HepG2 (cell line): Measurements from ENCODE around the gene CUL7. TPM values are rescaled to one million over a fixed set of nuclear protein-coding genes. Genes with fewer than 3 reads are reported as not detected.

Experiments
- BCL3 ChIP-seq: sonication (generic); formaldehyde crosslinking; IDR thresholded peaks from 2 replicates; pipeline ENCODE4 v1.5.1; 2020; ENCODE audit warnings: mild to moderate bottlenecking, missing genetic modification reagents, moderate library complexity
- EP300 ChIP-seq, 3 experiments: sonication (generic) in 1 of 3; formaldehyde crosslinking in 1 of 3; IDR thresholded peaks; 2 replicates each; pipeline versions ENCODE4 v1.5.1 to v1.6.1; 2011 to 2020; ENCODE audit warnings: low read depth in 2 of 3, low read length in 2 of 3, borderline replicate concordance in 1 of 3, improper control_type of control experiment in 1 of 3, mild to moderate bottlenecking in 1 of 3, missing genetic modification reagents in 1 of 3, moderate library complexity in 1 of 3
- FOSL2 ChIP-seq: sonication (generic); formaldehyde crosslinking; IDR thresholded peaks from 2 replicates; pipeline ENCODE4 v1.4.0; 2020; ENCODE audit warnings: missing genetic modification reagents
- GZF1 ChIP-seq: sonication (generic); formaldehyde crosslinking; IDR thresholded peaks from 2 replicates; pipeline ENCODE4 v1.5.1; 2020; ENCODE audit warnings: mild to moderate bottlenecking, missing genetic modification reagents
- LCORL ChIP-seq, 2 experiments: fragments of 450-650 bp in 1 of 2; sonication (generic) in 1 of 2; formaldehyde crosslinking in 1 of 2; IDR thresholded peaks; 2 replicates each; pipeline versions ENCODE4 v1.5.0 to v1.6.1; 2017 to 2020; ENCODE audit warnings: antibody characterized with exemption in 1 of 2, missing genetic modification reagents in 1 of 2
- RBM39 ChIP-seq: fragments of 200-400 bp; formaldehyde crosslinking; IDR thresholded peaks from one replicate; pipeline ENCODE4 v1.6.1; 2018; ENCODE audit warnings: antibody characterized with exemption, mild to moderate bottlenecking, low read depth, low read length; ENCODE audit not compliant: poor library complexity, severe bottlenecking
- RERE ChIP-seq: IDR thresholded peaks from 2 replicates; pipeline ENCODE4 v1.6.1; 2016; ENCODE audit warnings: low read depth, missing genetic modification reagents, missing compliant biosample characterization
- RXRA ChIP-seq: sonication (generic); formaldehyde crosslinking; IDR thresholded peaks from 2 replicates; pipeline ENCODE4 v1.5.1; 2020; ENCODE audit warnings: missing genetic modification reagents
- polyA plus RNA-seq, 8 experiments: library from polyadenylated mRNA; depleted of rRNA in 3 of 8; stranded (reverse) in 7 of 8; unstranded in 1 of 8; fragments of >200 nt; fragmentation: Illumina TruSeq in 4 of 8; extraction: Trizol in 4 of 8; gene quantifications; 2 replicates each; pipeline versions ENCODE4 v1.2.1 to v1.2.3, GENCODE V29; 2011 to 2016; ENCODE audit warnings: low read depth in 4 of 8, missing spikeins in 1 of 8, mixed read lengths in 1 of 8; ENCODE audit not compliant: insufficient read depth in 1 of 8
- total RNA-seq, 5 experiments: library from RNA; depleted of rRNA; stranded (reverse); fragments of >200 nt; fragmentation: Illumina TruSeq; extraction: Trizol; gene quantifications; 2 replicates each; pipeline ENCODE4 v1.2.3, GENCODE V29; 2016; ENCODE audit warnings: low read depth in 1 of 5
- TF ChIP-seq, protein P1 (sequence below): sonication (generic); formaldehyde crosslinking; IDR thresholded peaks from 2 replicates; pipeline ENCODE4 v1.9.0; 2021; ENCODE audit warnings: missing genetic modification reagents, mild to moderate bottlenecking, borderline replicate concordance
- TF ChIP-seq, protein P2 (sequence below): sonication (generic); formaldehyde crosslinking; IDR thresholded peaks from 2 replicates; pipeline ENCODE4 v1.8.1; 2023; ENCODE audit warnings: mild to moderate bottlenecking, moderate library complexity, missing genetic modification reagents
- TF ChIP-seq, protein P3 (sequence below): sonication (generic); formaldehyde crosslinking; IDR thresholded peaks from 2 replicates; pipeline ENCODE4 v1.5.1; 2020; ENCODE audit warnings: missing genetic modification reagents, mild to moderate bottlenecking, borderline replicate concordance

The CUL7 gene
- total and polyA plus RNA-seq, 2 of the 13 experiments (the other 11 are each of a cell fraction or from before 2014, with no cell fraction given): 32.0 to 60.7 TPM

DNA sequence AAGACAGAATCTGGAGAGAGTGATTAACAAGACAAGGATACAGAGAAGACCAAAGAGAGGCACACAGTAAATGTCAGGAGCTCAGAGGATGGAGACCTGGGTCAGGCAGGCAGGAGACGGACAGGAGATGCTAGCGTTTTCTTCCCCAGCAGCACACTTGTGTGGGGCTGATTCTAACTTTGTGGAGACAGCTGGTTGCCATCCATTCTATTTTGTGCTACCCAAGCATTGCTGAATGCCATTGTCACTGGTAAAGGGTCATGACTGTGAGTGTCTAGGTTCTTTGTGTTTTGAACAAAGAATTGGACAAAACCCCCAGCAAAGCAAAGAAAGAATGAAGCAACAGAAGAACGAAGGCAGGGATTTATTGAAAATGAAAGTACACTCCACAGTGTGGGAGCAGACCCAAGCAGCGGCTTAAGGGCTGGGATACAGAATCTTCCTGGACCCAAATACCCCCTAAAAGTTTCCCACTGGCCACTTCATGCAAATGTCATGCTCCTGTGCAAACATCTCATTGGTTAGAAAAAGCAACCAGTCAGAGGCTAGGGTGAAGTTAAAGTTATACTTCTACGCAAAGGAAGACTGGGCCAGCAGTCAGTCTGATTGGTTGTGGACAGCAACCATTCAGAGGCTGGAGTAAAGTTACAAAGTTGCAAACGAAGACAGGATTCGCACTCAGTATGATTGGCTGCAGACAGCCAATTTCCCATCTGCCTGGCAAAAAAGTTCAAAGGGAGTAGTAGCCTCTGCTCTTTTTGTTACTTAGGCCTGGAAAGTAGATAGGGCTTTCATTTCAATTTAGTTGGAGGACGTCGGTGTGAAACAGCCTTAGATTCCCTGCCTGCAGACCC lies 40.0 kb upstream of the CUL7 start (continued):
- TF ChIP-seq GZF1 (no peak), EP300 (IDR thresholded peaks at IDR 0.05; ENCODE audit: low read depth in 2 of 2, low read length in 2 of 2) (no peak), EP300 (CRISPR knock-in tag; IDR thresholded peaks at IDR 0.05; ENCODE audit: borderline replicate concordance) (no peak), FOSL2 (no peak), RERE (no peak), BCL3 (CRISPR knock-in tag) (no peak), RBM39 (no peak), RXRA (no peak), LCORL (IDR thresholded peaks at IDR 0.05) (no peak), LCORL (CRISPR knock-in tag; IDR thresholded peaks at IDR 0.05) (peak; percentile 47; the same call in 1 of the 2 replicates)
- TF ChIP-seq, protein P1, sequence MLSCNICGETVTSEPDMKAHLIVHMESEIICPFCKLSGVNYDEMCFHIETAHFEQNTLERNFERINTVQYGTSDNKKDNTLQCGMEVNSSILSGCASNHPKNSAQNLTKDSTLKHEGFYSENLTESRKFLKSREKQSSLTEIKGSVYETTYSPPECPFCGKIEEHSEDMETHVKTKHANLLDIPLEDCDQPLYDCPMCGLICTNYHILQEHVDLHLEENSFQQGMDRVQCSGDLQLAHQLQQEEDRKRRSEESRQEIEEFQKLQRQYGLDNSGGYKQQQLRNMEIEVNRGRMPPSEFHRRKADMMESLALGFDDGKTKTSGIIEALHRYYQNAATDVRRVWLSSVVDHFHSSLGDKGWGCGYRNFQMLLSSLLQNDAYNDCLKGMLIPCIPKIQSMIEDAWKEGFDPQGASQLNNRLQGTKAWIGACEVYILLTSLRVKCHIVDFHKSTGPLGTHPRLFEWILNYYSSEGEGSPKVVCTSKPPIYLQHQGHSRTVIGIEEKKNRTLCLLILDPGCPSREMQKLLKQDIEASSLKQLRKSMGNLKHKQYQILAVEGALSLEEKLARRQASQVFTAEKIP (CRISPR knock-in tag): no peak
- TF ChIP-seq, protein P2, sequence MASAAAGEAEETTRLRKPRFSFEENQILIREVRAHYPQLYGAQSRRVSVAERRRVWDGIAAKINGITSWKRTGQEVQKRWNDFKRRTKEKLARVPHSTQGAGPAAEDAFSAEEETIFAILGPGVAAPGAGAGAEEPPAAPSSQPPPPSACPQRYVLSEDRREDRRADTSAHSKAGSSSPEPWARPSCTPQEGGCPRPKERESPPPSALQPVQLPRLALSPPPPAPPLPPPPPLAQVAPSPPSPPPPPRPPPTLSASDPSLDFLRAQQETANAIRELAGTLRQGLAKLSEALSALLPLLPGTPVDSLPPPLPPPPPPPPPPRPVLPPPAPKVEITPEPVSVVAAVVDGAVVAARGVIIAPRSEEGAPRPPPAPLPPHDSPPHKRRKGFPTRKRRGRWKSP (CRISPR knock-in tag): no peak; the same call in 1 of the 2 replicates
- TF ChIP-seq, protein P3, sequence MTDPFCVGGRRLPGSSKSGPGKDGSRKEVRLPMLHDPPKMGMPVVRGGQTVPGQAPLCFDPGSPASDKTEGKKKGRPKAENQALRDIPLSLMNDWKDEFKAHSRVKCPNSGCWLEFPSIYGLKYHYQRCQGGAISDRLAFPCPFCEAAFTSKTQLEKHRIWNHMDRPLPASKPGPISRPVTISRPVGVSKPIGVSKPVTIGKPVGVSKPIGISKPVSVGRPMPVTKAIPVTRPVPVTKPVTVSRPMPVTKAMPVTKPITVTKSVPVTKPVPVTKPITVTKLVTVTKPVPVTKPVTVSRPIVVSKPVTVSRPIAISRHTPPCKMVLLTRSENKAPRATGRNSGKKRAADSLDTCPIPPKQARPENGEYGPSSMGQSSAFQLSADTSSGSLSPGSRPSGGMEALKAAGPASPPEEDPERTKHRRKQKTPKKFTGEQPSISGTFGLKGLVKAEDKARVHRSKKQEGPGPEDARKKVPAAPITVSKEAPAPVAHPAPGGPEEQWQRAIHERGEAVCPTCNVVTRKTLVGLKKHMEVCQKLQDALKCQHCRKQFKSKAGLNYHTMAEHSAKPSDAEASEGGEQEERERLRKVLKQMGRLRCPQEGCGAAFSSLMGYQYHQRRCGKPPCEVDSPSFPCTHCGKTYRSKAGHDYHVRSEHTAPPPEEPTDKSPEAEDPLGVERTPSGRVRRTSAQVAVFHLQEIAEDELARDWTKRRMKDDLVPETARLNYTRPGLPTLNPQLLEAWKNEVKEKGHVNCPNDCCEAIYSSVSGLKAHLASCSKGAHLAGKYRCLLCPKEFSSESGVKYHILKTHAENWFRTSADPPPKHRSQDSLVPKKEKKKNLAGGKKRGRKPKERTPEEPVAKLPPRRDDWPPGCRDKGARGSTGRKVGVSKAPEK (CRISPR knock-in tag): no peak
